Measurements from ENCODE around the gene TEX35.

TEX35 gene

GRCh38 chr1:178533121-178533946 is 20.4 kb downstream of the TEX35 start:
- TF ChIP-seq MYC (IDR thresholded peaks at IDR 0.05; ENCODE audit: low read depth, low read length) (no peak), POLR2A (IDR thresholded peaks at IDR 0.05; ENCODE audit: extremely low read depth, insufficient read length) (no peak), CTCF (IDR thresholded peaks at IDR 0.05; ENCODE audit: low read depth, low read length) (no peak), MAX (IDR thresholded peaks at IDR 0.05; ENCODE audit: low read depth, low read length) (no peak)
- no peak overlapping the region for H3K4me3 ChIP-seq (ENCODE audit: low read depth, low read length)
- no peak for DNase-seq (ENCODE audit: low read depth)

GRCh38 chr1:178534137-178534868 is 21.4 kb downstream of the TEX35 start:
- DNase-seq (ENCODE audit: low read depth): no peak
- TF ChIP-seq MYC (IDR thresholded peaks at IDR 0.05; ENCODE audit: low read depth, low read length) (no peak), CTCF (IDR thresholded peaks at IDR 0.05; ENCODE audit: low read depth, low read length) (no peak), MAX (IDR thresholded peaks at IDR 0.05; ENCODE audit: low read depth, low read length) (no peak), POLR2A (IDR thresholded peaks at IDR 0.05; ENCODE audit: extremely low read depth, insufficient read length) (no peak)

GRCh38 chr1:178536329-178536728 is 23.4 kb downstream of the TEX35 start:
- TF ChIP-seq POLR2A (IDR thresholded peaks at IDR 0.05; ENCODE audit: extremely low read depth, insufficient read length) (no peak), MYC (IDR thresholded peaks at IDR 0.05; ENCODE audit: low read depth, low read length) (no peak), MAX (IDR thresholded peaks at IDR 0.05; ENCODE audit: low read depth, low read length) (no peak), CTCF (IDR thresholded peaks at IDR 0.05; ENCODE audit: low read depth, low read length) (no peak)
- H3K4me3 ChIP-seq (ENCODE audit: low read depth, low read length): no peak overlapping the region
- DNase-seq (ENCODE audit: low read depth): no peak

More at GRCh38 chr1:178534137-178534868, 21.4 kb downstream of the TEX35 start:
- H3K4me3 ChIP-seq (ENCODE audit: low read depth, low read length): no peak overlapping the region

- H3K4me3 ChIP-seq (ENCODE audit: low read depth, low read length): no peak overlapping the region
- no peak for DNase-seq (ENCODE audit: low read depth)
- TF ChIP-seq MYC (IDR thresholded peaks at IDR 0.05; ENCODE audit: low read depth, low read length) (no peak), MAX (IDR thresholded peaks at IDR 0.05; ENCODE audit: low read depth, low read length) (no peak), CTCF (IDR thresholded peaks at IDR 0.05; ENCODE audit: low read depth, low read length) (no peak), POLR2A (IDR thresholded peaks at IDR 0.05; ENCODE audit: extremely low read depth, insufficient read length) (no peak)
Observed at GRCh38 chr1:178536844-178537371, 24.0 kb downstream of the TEX35 start.

GRCh38 chr1:178537382-178538090 is 24.6 kb downstream of the TEX35 start:
- no peak for DNase-seq (ENCODE audit: low read depth)
- no peak for TF ChIP-seq POLR2A (IDR thresholded peaks at IDR 0.05; ENCODE audit: extremely low read depth, insufficient read length)
- no peak for TF ChIP-seq CTCF (IDR thresholded peaks at IDR 0.05; ENCODE audit: low read depth, low read length)
- TF ChIP-seq MAX (IDR thresholded peaks at IDR 0.05; ENCODE audit: low read depth, low read length): no peak
- no peak for TF ChIP-seq MYC (IDR thresholded peaks at IDR 0.05; ENCODE audit: low read depth, low read length)
- no peak overlapping the region for H3K4me3 ChIP-seq (ENCODE audit: low read depth, low read length)
